ENCODE data around the gene PRUNE2.

DNA sequence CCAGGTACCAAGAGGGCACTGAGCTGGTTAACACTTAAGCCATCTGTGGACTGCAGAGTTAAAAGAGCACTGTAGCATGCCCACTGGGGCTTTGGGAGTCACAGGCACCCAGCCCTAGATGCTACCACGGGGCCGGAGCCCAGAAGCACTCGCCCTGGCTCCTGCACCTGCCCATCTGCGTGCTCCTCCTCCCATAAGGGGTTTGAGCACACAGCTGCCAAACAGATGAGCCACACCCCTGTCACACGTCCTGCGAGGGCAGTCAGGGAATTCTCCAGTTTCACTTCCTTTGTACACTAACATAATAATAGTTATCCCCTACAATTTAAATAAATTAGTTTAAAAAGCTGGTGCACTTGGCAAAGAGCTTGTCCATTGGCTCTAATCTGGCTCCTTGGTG lies 146.2 kb downstream of the PRUNE2 start:
- TF ChIP-seq, protein P1, sequence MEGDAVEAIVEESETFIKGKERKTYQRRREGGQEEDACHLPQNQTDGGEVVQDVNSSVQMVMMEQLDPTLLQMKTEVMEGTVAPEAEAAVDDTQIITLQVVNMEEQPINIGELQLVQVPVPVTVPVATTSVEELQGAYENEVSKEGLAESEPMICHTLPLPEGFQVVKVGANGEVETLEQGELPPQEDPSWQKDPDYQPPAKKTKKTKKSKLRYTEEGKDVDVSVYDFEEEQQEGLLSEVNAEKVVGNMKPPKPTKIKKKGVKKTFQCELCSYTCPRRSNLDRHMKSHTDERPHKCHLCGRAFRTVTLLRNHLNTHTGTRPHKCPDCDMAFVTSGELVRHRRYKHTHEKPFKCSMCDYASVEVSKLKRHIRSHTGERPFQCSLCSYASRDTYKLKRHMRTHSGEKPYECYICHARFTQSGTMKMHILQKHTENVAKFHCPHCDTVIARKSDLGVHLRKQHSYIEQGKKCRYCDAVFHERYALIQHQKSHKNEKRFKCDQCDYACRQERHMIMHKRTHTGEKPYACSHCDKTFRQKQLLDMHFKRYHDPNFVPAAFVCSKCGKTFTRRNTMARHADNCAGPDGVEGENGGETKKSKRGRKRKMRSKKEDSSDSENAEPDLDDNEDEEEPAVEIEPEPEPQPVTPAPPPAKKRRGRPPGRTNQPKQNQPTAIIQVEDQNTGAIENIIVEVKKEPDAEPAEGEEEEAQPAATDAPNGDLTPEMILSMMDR (IDR thresholded peaks at IDR 0.05) = no peak
- TF ChIP-seq POLR2A (IDR thresholded peaks at IDR 0.05) = no peak
